Tibial artery (tissue), 4 donors: Measurements from ENCODE around the gene RGMB.

ENCODE experiments used
- DNase-seq, 2 donors: peaks; one replicate each; pipeline ENCODE4 v3.0.0-alpha.2; 2019
- H3K27ac ChIP-seq, 2 donors: fragments of 200-600 bp; sonication (generic) in 1 of 2; 1 replicate in 1 of 2; 2 replicates in 1 of 2; pipeline ENCODE4 v1.5.1; 2018 to 2019; ENCODE audit warnings: mild to moderate bottlenecking in 1 of 2
- H3K27me3 ChIP-seq, 2 donors: fragments of 200-600 bp; sonication (generic) in 1 of 2; one replicate each; pipeline versions ENCODE4 v1.5.1 to v1.6.0; 2016 to 2019
- H3K36me3 ChIP-seq, 3 donors: fragments of 200-600 bp; sonication (generic) in 2 of 3; one replicate each; pipeline ENCODE4 v1.5.1; 2016 to 2019; ENCODE audit warnings: mild to moderate bottlenecking in 2 of 3
- H3K4me1 ChIP-seq, 4 donors: fragments of 200-600 bp; sonication (generic) in 2 of 4; 1 replicate in 3 of 4; 2 replicates in 1 of 4; pipeline ENCODE4 v1.5.1; 2016 to 2019
- H3K4me3 ChIP-seq, 2 donors: fragments of 200-600 bp; sonication (generic) in 1 of 2; 1 replicate in 1 of 2; 2 replicates in 1 of 2; pipeline ENCODE4 v1.5.1; 2018 to 2019; ENCODE audit warnings: mild to moderate bottlenecking in 2 of 2
- H3K9me3 ChIP-seq, 3 donors: fragments of 200-600 bp; sonication (generic) in 1 of 3; one replicate each; pipeline ENCODE4 v1.5.1; 2016 to 2019
- intact Hi-C: fragments of 100-400 bp; cut with DNase I; formaldehyde crosslinking; loops from one replicate; pipeline ENCODE4 v1.15.0; 2023; ENCODE audit warnings: low total_unique reads
- TF ChIP-seq, protein P1 (sequence below), 2 experiments: fragments of 200-600 bp in 1 of 2; fragments of 450-650 bp in 1 of 2; IDR thresholded peaks; one replicate each; pipeline ENCODE4 v1.5.1; 2017 to 2019; ENCODE audit warnings: antibody characterized with exemption in 2 of 2, mild to moderate bottlenecking in 1 of 2, moderate library complexity in 1 of 2

RGMB gene

DNA sequence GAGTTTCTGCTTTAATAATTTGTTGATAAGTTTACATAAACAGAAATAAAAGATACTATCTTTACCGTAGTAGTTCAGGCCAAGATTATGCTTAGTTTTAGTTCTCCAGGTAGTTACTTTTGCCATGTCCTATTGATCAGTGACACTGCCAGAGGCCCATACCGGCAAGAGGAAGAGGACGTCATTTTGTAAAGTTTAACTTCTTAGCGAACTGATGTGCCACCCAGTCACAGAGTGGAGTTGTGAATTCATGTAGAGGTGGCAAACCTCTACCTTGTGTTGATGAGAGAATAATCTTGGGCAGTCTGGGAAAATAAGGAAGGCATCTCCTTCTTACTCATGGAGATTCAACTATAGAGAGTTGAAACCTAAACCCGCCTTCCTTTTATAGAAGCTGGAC, 21.8 kb downstream of the RGMB start:
- Histone ChIP-seq H3K4me3 (no peak overlapping the region), H3K9me3 (no peaks in the 10 kb centered on the region), H3K4me1 (peaks cover 0 to 8% (median 1%) of the 10 kb centered on the region in 4 donors), H3K27me3 (no peaks in the 10 kb centered on the region), H3K27ac (no peak overlapping the region), H3K36me3 (peaks cover 0 to 14% (median 7%) of the 10 kb centered on the region in 3 donors)
- TF ChIP-seq, protein P1, sequence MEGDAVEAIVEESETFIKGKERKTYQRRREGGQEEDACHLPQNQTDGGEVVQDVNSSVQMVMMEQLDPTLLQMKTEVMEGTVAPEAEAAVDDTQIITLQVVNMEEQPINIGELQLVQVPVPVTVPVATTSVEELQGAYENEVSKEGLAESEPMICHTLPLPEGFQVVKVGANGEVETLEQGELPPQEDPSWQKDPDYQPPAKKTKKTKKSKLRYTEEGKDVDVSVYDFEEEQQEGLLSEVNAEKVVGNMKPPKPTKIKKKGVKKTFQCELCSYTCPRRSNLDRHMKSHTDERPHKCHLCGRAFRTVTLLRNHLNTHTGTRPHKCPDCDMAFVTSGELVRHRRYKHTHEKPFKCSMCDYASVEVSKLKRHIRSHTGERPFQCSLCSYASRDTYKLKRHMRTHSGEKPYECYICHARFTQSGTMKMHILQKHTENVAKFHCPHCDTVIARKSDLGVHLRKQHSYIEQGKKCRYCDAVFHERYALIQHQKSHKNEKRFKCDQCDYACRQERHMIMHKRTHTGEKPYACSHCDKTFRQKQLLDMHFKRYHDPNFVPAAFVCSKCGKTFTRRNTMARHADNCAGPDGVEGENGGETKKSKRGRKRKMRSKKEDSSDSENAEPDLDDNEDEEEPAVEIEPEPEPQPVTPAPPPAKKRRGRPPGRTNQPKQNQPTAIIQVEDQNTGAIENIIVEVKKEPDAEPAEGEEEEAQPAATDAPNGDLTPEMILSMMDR (IDR thresholded peaks at IDR 0.05): no peak
- intact Hi-C loops: no loop called here
- DNase-seq: no peak

DNA sequence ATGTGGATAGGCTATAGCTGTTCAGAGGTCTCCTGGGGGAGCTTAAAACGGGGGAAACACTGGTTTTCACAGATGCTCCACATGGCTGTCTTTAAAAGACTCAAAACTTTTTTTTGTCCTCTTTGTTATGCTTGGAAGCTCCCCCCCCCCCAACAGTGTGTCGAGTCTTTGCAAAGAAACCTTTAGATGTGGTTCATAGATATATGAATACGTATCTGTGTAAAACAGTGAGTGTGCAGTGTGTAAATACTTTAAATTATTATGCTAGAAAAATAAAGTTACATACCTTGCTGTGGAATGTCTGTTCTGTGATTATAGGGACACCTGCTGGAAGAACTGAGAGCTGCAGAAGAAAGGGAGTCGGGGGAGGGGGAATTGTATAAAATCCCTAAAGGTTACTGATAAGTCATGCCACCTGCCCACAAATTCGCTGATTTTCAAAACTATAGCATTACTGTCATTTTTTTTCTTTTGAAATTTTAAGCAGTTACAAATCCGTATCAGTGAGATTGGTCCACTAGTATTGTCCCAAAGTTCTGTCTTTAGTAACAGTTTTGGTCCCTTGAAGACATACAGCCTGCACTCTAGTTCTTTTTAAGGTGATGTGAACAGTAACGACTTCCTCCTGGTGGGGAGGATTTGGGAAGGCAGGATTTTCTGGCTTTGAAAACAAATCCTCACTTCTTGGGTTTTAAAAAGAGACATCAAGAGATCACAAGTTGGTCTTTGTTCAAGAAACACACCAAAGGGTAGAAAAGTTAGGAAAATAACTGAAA, 22.9 kb downstream of the RGMB start:
- peaks cover 0 to 8% (median 1%) of the 10 kb centered on the region in 4 donors for H3K4me1 ChIP-seq
- TF ChIP-seq, protein P1 (IDR thresholded peaks at IDR 0.05): peak; percentile 65 to 69
- H3K27me3 ChIP-seq: no peaks in the 10 kb centered on the region
- no peaks in the 10 kb centered on the region for H3K9me3 ChIP-seq
- H3K27ac ChIP-seq: no peak overlapping the region
- intact Hi-C loops: no loop called here
- no peak overlapping the region for H3K4me3 ChIP-seq
- no peak for DNase-seq
- H3K36me3 ChIP-seq: peaks cover 0 to 14% (median 7%) of the 10 kb centered on the region in 3 donors

DNA sequence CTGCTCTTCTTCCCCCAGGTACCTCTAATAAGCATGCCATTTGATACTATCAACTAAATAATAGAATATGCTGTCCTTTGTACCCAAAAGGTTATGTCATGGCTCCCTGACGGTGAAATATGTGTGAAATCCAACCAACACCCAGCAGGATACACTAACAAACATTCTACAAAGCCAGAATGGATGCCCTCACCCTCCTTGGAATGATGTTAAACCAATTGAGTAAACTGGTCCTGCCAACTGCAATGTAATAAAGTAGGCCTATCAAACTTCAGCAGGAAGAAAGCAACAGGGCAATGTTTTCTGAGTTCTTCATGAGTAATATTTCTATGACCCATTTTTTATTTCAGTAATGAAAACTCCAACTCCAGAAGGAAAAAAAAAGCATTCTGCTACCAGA, 24.9 kb downstream of the RGMB start:
- no peak overlapping the region for H3K4me3 ChIP-seq
- H3K36me3 ChIP-seq: peaks cover 0 to 8% (median 2%) of the 10 kb centered on the region in 3 donors
- DNase-seq: no peak
- peaks cover 0 to 8% (median 0%) of the 10 kb centered on the region in 4 donors for H3K4me1 ChIP-seq
- TF ChIP-seq, protein P1 (IDR thresholded peaks at IDR 0.05): no peak
- no peaks in the 10 kb centered on the region for H3K27me3 ChIP-seq
- H3K9me3 ChIP-seq: no peaks in the 10 kb centered on the region
- intact Hi-C loops: no loop called here
- no peak overlapping the region for H3K27ac ChIP-seq

DNA sequence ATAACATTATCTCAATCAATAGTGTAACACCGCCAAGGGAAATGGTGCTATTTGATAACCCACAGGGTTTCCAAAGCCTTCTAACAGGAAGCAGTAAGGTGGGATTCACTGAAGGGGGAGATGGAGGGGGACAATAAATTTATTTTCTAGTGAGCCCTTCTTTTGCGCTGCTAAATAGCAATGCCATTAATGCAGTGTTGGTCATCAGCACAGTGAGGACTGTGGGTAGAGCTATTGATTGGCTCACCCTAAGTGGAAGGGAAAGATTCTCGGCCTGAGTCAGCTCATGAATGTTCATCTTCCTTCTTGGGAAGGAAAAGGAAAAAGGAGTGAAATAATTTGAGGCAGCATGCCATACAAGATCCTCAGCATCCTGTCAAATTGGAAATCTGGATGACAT, 25.4 kb downstream of the RGMB start:
- Histone ChIP-seq H3K27ac (no peak overlapping the region), H3K4me1 (peaks cover 0 to 8% (median 0%) of the 10 kb centered on the region in 4 donors), H3K27me3 (no peaks in the 10 kb centered on the region), H3K4me3 (no peak overlapping the region), H3K9me3 (no peaks in the 10 kb centered on the region), H3K36me3 (peaks cover 0 to 3% (median 0%) of the 10 kb centered on the region in 3 donors)
- intact Hi-C loops: no loop called here
- no peak for DNase-seq
- TF ChIP-seq, protein P1 (IDR thresholded peaks at IDR 0.05): no peak

DNA sequence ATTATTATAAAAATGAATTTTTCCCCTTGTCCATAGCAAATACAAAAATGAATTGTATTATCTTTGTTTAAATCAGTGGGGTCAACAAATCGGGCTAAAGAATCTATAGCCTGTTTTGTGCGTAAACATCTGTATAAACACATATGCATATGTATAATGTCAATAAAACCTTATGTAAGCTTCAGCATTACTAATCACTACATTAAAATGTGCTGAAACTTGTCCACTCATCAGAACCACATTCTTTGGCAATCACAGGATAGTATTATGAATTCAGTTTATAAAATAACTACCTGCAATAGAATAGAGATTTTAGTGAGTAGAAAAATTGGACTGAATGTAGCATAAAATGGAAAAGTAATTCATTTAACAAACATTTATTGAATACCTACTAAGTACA, 30.6 kb downstream of the RGMB start:
- Histone ChIP-seq H3K4me1 (no peaks in the 10 kb centered on the region), H3K27me3 (no peaks in the 10 kb centered on the region), H3K4me3 (no peak overlapping the region), H3K9me3 (peaks cover 0 to 32% (median 10%) of the 10 kb centered on the region in 3 donors), H3K36me3 (no peaks in the 10 kb centered on the region), H3K27ac (no peak overlapping the region)
- TF ChIP-seq, protein P1 (IDR thresholded peaks at IDR 0.05): no peak
- DNase-seq: no peak
- intact Hi-C loops: no loop called here
